Measurements from ENCODE around the gene ZNF45.

GRCh38 chr19:43966079-43966694 is 31.1 kb upstream of the ZNF45 start:
- TF ChIP-seq CTCF (IDR thresholded peaks at IDR 0.05), result no peak
- TF ChIP-seq POLR2A (IDR thresholded peaks at IDR 0.05; ENCODE audit: low read length), result no peak
- TF ChIP-seq KDM1A (IDR thresholded peaks at IDR 0.05; ENCODE audit: low read depth), result no peak
- no peak for TF ChIP-seq CHD4 (IDR thresholded peaks at IDR 0.05; ENCODE audit: borderline replicate concordance)
- TF ChIP-seq ESRRA (IDR thresholded peaks at IDR 0.05; ENCODE audit: borderline replicate concordance, low read length), result no peak
- TF ChIP-seq HDAC2 (IDR thresholded peaks at IDR 0.05), result no peak
- no peak for TF ChIP-seq HOXB5 (CRISPR knock-in tag; IDR thresholded peaks at IDR 0.05)
- no peak for TF ChIP-seq REST (IDR thresholded peaks at IDR 0.05)
- no peak for TF ChIP-seq MAFK (IDR thresholded peaks at IDR 0.05; ENCODE audit: partially characterized antibody)
- TF ChIP-seq KDM5A (IDR thresholded peaks at IDR 0.05), result no peak
- TF ChIP-seq TP53 (CRISPR knock-in tag; IDR thresholded peaks at IDR 0.05), result no peak
- TF ChIP-seq SMC3 (IDR thresholded peaks at IDR 0.05), result no peak
